GM23338 (cell line): ENCODE results near the gene NME1.

ENCODE experiments used
- POLR2AphosphoS5 ChIP-seq: IDR thresholded peaks from 2 replicates; pipeline ENCODE4 v1.6.1; 2016; ENCODE audit warnings: antibody characterized with exemption, low read depth
- REST ChIP-seq: IDR thresholded peaks from one replicate; pipeline ENCODE4 v1.6.1; 2018; ENCODE audit warnings: antibody characterized with exemption; ENCODE audit not compliant: unreplicated experiment
- TF ChIP-seq, protein P1 (sequence below), 2 experiments: fragments of 200-600 bp in 1 of 2; sonication (generic) in 1 of 2; conservative IDR thresholded peaks; 2 replicates each; pipeline versions ENCODE4 v1.5.1 to v1.6.1; 2016 to 2017; ENCODE audit warnings: antibody characterized with exemption in 2 of 2, low read depth in 2 of 2, mild to moderate bottlenecking in 2 of 2, moderate library complexity in 1 of 2

- TF ChIP-seq, protein P1, sequence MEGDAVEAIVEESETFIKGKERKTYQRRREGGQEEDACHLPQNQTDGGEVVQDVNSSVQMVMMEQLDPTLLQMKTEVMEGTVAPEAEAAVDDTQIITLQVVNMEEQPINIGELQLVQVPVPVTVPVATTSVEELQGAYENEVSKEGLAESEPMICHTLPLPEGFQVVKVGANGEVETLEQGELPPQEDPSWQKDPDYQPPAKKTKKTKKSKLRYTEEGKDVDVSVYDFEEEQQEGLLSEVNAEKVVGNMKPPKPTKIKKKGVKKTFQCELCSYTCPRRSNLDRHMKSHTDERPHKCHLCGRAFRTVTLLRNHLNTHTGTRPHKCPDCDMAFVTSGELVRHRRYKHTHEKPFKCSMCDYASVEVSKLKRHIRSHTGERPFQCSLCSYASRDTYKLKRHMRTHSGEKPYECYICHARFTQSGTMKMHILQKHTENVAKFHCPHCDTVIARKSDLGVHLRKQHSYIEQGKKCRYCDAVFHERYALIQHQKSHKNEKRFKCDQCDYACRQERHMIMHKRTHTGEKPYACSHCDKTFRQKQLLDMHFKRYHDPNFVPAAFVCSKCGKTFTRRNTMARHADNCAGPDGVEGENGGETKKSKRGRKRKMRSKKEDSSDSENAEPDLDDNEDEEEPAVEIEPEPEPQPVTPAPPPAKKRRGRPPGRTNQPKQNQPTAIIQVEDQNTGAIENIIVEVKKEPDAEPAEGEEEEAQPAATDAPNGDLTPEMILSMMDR (conservative IDR thresholded peaks at IDR 0.05; ENCODE audit: low read depth in 2 of 2), result no peak
- TF ChIP-seq POLR2AphosphoS5, result no peak
- no peak for TF ChIP-seq REST
Measured at GRCh38 chr17:51154176-51154575, 817 bp downstream of the NME1 start.
